ENCODE data around the gene LITAFD.

LITAFD gene

DNA sequence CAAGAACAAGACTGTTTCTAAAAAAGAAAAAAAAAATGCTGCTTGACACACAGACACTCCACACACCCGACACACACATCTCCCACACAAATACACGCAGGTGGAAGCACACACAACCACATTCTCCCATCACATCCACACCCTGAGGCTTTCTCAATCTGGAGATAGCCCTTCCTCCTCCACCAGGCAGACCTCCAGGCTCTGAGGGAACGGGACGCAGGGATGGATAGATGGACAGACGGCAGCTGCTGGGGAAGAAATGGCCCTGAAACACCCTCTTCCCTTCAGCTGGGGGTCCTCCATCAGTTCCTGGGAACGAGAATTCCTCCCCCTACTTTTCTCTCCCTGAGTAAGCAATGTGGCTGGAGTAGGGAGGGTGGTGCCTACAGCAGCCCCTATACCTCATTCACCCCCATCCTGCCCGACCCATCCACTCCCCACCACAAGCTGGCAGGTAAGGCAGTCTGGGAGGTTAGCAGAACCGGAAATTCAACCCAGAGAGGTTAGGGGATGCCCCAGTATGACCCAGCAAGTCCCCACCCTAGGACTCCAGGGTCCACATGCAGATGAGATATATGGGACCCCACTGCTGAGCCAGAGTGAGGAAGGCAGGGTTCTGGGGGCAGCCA lies 4.1 kb upstream of the LITAFD start:
- Histone ChIP-seq H3K27ac (ENCODE audit: low read depth, low read length) (no peak overlapping the region), H3K4me1 (ENCODE audit: control insufficient read depth, low read length) (peaks cover 24% of the 10 kb centered on the region)

DNA sequence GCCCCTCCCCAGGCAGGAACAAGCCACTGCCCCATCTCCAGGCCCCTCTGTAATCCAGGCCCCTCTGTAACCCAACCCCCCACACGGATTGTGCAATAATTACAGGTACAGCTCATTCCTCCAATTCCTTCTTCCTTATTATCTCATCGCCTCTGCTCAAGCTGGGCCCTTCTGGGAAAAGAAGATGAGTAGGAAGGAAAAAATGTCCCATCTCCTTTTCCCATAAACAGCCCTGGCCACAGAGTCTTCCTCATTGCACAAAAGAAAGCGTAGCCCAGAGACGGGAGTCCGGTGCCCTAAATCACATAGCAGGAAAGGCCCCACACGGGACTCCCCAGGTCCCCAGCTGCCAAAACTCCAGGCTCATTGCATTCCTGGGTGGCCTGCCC lies 3.6 kb upstream of the LITAFD start:
- Histone ChIP-seq H3K27ac (ENCODE audit: low read depth, low read length) (no peak overlapping the region), H3F3A (ENCODE audit: control insufficient read depth, insufficient read depth) (peaks cover under 1% of the 10 kb centered on the region; the same call in 1 of the 2 replicates), H3K9me2 (replicated peaks; ENCODE audit: control insufficient read depth, low read length) (no peaks in the 10 kb centered on the region), H3K36me3 (ENCODE audit: control insufficient read depth, low read length) (no peaks in the 10 kb centered on the region), H3K4me1 (ENCODE audit: control insufficient read depth, low read length) (peaks cover 24% of the 10 kb centered on the region), H3K4me2 (ENCODE audit: low read length) (no peak overlapping the region), H3K27me3 (ENCODE audit: control insufficient read depth, low read length) (no peaks in the 10 kb centered on the region), H3K9me3 (ENCODE audit: control insufficient read depth, insufficient read depth, low read length) (no peaks in the 10 kb centered on the region), H4K20me1 (ENCODE audit: control insufficient read depth, insufficient read depth, low read depth, low read length) (no peaks in the 10 kb centered on the region), H3K4me3 (ENCODE audit: low read length) (no peak overlapping the region), H3K79me2 (ENCODE audit: control insufficient read depth, low read length) (no peaks in the 10 kb centered on the region)
- no peak for TF ChIP-seq EZH2phosphoT487 (IDR thresholded peaks at IDR 0.05; ENCODE audit: borderline replicate concordance, low read length)
- TF ChIP-seq, protein P1, sequence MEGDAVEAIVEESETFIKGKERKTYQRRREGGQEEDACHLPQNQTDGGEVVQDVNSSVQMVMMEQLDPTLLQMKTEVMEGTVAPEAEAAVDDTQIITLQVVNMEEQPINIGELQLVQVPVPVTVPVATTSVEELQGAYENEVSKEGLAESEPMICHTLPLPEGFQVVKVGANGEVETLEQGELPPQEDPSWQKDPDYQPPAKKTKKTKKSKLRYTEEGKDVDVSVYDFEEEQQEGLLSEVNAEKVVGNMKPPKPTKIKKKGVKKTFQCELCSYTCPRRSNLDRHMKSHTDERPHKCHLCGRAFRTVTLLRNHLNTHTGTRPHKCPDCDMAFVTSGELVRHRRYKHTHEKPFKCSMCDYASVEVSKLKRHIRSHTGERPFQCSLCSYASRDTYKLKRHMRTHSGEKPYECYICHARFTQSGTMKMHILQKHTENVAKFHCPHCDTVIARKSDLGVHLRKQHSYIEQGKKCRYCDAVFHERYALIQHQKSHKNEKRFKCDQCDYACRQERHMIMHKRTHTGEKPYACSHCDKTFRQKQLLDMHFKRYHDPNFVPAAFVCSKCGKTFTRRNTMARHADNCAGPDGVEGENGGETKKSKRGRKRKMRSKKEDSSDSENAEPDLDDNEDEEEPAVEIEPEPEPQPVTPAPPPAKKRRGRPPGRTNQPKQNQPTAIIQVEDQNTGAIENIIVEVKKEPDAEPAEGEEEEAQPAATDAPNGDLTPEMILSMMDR (IDR thresholded peaks at IDR 0.05; ENCODE audit: low read depth, low read length, poor library complexity, severe bottlenecking) = no peak

More for the DNA sequence above, 4.1 kb upstream of the LITAFD start:
- Histone ChIP-seq H3K79me2 (ENCODE audit: control insufficient read depth, low read length) (no peaks in the 10 kb centered on the region), H3K9me3 (ENCODE audit: control insufficient read depth, insufficient read depth, low read length) (no peaks in the 10 kb centered on the region), H3K9me2 (replicated peaks; ENCODE audit: control insufficient read depth, low read length) (no peaks in the 10 kb centered on the region), H3K4me2 (ENCODE audit: low read length) (no peak overlapping the region), H4K20me1 (ENCODE audit: control insufficient read depth, insufficient read depth, low read depth, low read length) (no peaks in the 10 kb centered on the region), H3K27me3 (ENCODE audit: control insufficient read depth, low read length) (no peaks in the 10 kb centered on the region), H3K36me3 (ENCODE audit: control insufficient read depth, low read length) (no peaks in the 10 kb centered on the region), H3K4me3 (ENCODE audit: low read length) (no peak overlapping the region), H3F3A (ENCODE audit: control insufficient read depth, insufficient read depth) (peaks cover 4% of the 10 kb centered on the region; the same call in 1 of the 2 replicates)
- TF ChIP-seq, protein P1 (IDR thresholded peaks at IDR 0.05; ENCODE audit: low read depth, low read length, poor library complexity, severe bottlenecking) = no peak
- TF ChIP-seq EZH2phosphoT487 (IDR thresholded peaks at IDR 0.05; ENCODE audit: borderline replicate concordance, low read length) = no peak

DNA sequence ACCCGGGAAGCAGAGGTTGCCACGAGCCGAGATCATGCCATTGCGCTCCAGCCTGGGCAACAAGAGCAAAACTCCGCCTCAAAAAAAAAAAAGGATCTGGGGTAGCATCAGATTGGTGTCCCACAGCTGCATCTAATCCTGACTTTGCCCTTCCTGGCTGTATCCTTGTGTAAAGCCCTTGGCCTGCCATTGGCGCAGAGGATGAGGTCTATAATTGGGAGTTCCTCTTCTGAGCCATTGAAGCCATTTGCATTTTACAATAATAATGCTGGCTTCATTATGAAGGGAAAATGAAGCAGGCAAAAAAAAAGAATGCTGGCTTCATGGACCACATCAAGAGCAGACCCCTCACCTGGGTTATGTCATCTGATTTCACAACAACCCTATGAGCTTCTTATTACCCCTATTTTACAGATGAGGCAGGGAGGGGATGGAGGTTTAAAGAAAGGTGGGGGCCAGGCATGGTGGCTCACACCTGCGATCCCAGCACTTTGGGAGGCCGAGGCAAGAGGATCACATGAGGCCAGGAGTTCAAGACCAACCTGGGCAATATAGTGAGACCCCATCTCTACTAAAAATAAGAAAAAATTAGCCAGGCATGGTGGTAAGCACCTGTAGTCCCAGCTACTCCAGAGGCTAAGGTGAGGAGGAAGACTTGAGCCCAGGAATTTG lies 1.2 kb upstream of the LITAFD start:
- Histone ChIP-seq H3K36me3 (ENCODE audit: control insufficient read depth, low read length) (no peaks in the 10 kb centered on the region), H4K20me1 (ENCODE audit: control insufficient read depth, insufficient read depth, low read depth, low read length) (no peaks in the 10 kb centered on the region), H3F3A (ENCODE audit: control insufficient read depth, insufficient read depth) (no peaks in the 10 kb centered on the region), H3K4me3 (ENCODE audit: low read length) (no peak overlapping the region), H3K9me2 (replicated peaks; ENCODE audit: control insufficient read depth, low read length) (no peaks in the 10 kb centered on the region), H3K4me2 (ENCODE audit: low read length) (no peak overlapping the region), H3K9me3 (ENCODE audit: control insufficient read depth, insufficient read depth, low read length) (no peaks in the 10 kb centered on the region), H3K27me3 (ENCODE audit: control insufficient read depth, low read length) (no peaks in the 10 kb centered on the region), H3K4me1 (ENCODE audit: control insufficient read depth, low read length) (peaks cover 20% of the 10 kb centered on the region), H3K79me2 (ENCODE audit: control insufficient read depth, low read length) (no peaks in the 10 kb centered on the region), H3K27ac (ENCODE audit: low read depth, low read length) (no peak overlapping the region)
- TF ChIP-seq, protein P1 (IDR thresholded peaks at IDR 0.05; ENCODE audit: low read depth, low read length, poor library complexity, severe bottlenecking) = no peak
- TF ChIP-seq EZH2phosphoT487 (IDR thresholded peaks at IDR 0.05; ENCODE audit: borderline replicate concordance, low read length) = no peak
